Measurements from ENCODE around the gene MUC12. TPM values are rescaled to one million over a fixed set of nuclear protein-coding genes. Genes with fewer than 3 reads are reported as not detected.
"Not testable (repeated sequence)": the region's sequence is repeated elsewhere in the genome, so short reads cannot be mapped to it uniquely, and the experiment has no call there.

Gene MUC12
- total RNA-seq, 1 experiment from 2014 or later: 6.8 TPM

DNA sequence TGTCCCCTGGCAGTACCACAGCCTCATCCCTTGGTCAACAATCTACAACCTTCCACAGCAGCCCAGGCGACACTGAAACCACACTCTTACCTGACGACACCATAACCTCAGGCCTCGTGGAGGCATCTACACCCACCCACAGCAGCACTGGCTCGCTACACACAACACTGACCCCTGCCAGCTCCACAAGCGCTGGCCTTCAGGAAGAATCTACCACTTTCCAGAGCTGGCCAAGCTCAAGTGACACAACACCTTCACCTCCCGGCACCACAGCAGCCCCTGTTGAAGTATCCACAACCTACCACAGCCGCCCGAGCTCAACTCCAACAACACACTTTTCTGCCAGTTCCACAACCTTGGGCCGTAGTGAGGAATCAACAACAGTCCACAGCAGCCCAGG, 30.0 kb downstream of the MUC12 start:
- H3K27ac ChIP-seq (ENCODE audit: low read length); H3K4me1 ChIP-seq (ENCODE audit: control insufficient read depth, insufficient read depth, low read length); H3K36me3 ChIP-seq (ENCODE audit: control insufficient read depth, insufficient read depth, low read length); intact Hi-C loops (cut with micrococcal nuclease; ENCODE audit: unreplicated experiment); CTCF ChIA-PET; POLR2A ChIA-PET; H3K27me3 ChIP-seq (ENCODE audit: control insufficient read depth, insufficient read depth, low read length); H3K4me3 ChIP-seq (ENCODE audit: low read depth in 2 of 2, low read length in 2 of 2); DNase-seq (ENCODE audit: low read depth, low spot score); BruUV-seq (replicated peaks); in situ Hi-C loops (cut with HindIII; ENCODE audit: low pct_unique_long_range_greater_than_20kb, low sequenced_read_pairs); H3K9me3 ChIP-seq (ENCODE audit: control insufficient read depth, insufficient read depth, low read depth, low read length): not testable (repeated sequence)
- peak; percentile 42; the same call in 1 of the 2 replicates for ATAC-seq

DNA sequence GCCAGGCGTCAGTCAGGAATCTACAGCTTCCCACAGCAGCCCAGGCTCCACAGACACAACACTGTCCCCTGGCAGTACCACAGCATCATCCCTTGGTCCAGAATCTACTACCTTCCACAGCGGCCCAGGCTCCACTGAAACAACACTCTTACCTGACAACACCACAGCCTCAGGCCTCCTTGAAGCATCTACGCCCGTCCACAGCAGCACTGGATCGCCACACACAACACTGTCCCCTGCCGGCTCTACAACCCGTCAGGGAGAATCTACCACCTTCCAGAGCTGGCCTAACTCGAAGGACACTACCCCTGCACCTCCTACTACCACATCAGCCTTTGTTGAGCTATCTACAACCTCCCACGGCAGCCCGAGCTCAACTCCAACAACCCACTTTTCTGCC, 30.7 kb downstream of the MUC12 start:
- POLR2A ChIA-PET; BruUV-seq (replicated peaks); in situ Hi-C loops (cut with HindIII; ENCODE audit: low pct_unique_long_range_greater_than_20kb, low sequenced_read_pairs): not testable (repeated sequence)

GRCh38 chr7:101002333-101002732, 33.0 kb downstream of the MUC12 start:
- in situ Hi-C loops (cut with HindIII; ENCODE audit: low pct_unique_long_range_greater_than_20kb, low sequenced_read_pairs); DNase-seq (ENCODE audit: low read depth, low spot score); BruUV-seq (replicated peaks); H3K4me3 ChIP-seq (ENCODE audit: low read depth in 2 of 2, low read length in 2 of 2); H3K4me1 ChIP-seq (ENCODE audit: control insufficient read depth, insufficient read depth, low read length); H3K27ac ChIP-seq (ENCODE audit: low read length); H3K36me3 ChIP-seq (ENCODE audit: control insufficient read depth, insufficient read depth, low read length); intact Hi-C loops (cut with micrococcal nuclease; ENCODE audit: unreplicated experiment); CTCF ChIA-PET; H3K27me3 ChIP-seq (ENCODE audit: control insufficient read depth, insufficient read depth, low read length); POLR2A ChIA-PET; ATAC-seq; H3K9me3 ChIP-seq (ENCODE audit: control insufficient read depth, insufficient read depth, low read depth, low read length): not testable (repeated sequence)

More for the DNA sequence above, 30.7 kb downstream of the MUC12 start:
- H3K9me3 ChIP-seq (ENCODE audit: control insufficient read depth, insufficient read depth, low read depth, low read length); H3K4me3 ChIP-seq (ENCODE audit: low read depth in 2 of 2, low read length in 2 of 2); intact Hi-C loops (cut with micrococcal nuclease; ENCODE audit: unreplicated experiment); DNase-seq (ENCODE audit: low read depth, low spot score); ATAC-seq; H3K4me1 ChIP-seq (ENCODE audit: control insufficient read depth, insufficient read depth, low read length); H3K27me3 ChIP-seq (ENCODE audit: control insufficient read depth, insufficient read depth, low read length); H3K36me3 ChIP-seq (ENCODE audit: control insufficient read depth, insufficient read depth, low read length); H3K27ac ChIP-seq (ENCODE audit: low read length); CTCF ChIA-PET: not testable (repeated sequence)

DNA sequence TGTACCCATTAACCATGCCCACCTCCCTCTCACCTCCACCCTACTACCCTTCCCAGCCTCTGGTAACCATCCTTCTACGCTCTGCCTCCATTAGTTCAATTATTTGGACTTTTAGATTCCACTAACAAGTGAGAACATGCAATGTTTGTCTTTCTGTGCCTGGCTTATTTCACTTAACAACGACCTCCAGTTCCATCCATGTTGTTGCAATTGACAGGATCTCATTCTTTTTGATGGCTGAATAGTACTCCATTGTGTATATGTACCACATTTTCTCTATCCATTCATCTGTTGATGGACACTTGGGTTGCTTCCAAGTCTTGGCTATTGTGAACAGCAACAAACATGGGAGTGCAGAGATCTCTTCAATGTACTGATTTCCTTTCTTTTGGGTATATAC, 38.0 kb downstream of the MUC12 start:
- POLR2A ChIA-PET; BruUV-seq (replicated peaks): not testable (repeated sequence)

DNA sequence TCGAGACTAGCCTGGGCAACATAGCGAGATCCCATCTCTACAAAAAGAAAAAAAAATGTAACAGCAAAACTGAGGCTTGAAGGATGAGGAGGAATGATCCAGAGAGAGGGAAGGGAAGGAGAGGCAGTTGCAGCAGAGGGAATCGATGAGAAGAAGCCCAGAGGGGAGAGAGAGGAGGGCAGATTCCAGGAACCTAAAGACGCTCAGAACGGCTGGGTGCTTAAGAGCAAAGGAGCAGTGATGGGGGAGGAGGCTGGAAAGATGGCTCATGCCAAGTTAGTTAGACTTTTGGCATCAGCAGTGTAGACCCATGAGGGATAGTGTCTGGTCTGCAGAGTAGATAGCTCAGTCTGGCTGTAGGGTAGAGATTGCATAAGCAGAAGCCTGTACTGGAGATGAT, 40.3 kb downstream of the MUC12 start:
- TF ChIP-seq, protein P1, sequence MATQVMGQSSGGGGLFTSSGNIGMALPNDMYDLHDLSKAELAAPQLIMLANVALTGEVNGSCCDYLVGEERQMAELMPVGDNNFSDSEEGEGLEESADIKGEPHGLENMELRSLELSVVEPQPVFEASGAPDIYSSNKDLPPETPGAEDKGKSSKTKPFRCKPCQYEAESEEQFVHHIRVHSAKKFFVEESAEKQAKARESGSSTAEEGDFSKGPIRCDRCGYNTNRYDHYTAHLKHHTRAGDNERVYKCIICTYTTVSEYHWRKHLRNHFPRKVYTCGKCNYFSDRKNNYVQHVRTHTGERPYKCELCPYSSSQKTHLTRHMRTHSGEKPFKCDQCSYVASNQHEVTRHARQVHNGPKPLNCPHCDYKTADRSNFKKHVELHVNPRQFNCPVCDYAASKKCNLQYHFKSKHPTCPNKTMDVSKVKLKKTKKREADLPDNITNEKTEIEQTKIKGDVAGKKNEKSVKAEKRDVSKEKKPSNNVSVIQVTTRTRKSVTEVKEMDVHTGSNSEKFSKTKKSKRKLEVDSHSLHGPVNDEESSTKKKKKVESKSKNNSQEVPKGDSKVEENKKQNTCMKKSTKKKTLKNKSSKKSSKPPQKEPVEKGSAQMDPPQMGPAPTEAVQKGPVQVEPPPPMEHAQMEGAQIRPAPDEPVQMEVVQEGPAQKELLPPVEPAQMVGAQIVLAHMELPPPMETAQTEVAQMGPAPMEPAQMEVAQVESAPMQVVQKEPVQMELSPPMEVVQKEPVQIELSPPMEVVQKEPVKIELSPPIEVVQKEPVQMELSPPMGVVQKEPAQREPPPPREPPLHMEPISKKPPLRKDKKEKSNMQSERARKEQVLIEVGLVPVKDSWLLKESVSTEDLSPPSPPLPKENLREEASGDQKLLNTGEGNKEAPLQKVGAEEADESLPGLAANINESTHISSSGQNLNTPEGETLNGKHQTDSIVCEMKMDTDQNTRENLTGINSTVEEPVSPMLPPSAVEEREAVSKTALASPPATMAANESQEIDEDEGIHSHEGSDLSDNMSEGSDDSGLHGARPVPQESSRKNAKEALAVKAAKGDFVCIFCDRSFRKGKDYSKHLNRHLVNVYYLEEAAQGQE (IDR thresholded peaks at IDR 0.05; ENCODE audit: insufficient read depth in 1 of 2, low read depth in 2 of 2, low read length in 1 of 2): no peak
- TF ChIP-seq, protein P2, sequence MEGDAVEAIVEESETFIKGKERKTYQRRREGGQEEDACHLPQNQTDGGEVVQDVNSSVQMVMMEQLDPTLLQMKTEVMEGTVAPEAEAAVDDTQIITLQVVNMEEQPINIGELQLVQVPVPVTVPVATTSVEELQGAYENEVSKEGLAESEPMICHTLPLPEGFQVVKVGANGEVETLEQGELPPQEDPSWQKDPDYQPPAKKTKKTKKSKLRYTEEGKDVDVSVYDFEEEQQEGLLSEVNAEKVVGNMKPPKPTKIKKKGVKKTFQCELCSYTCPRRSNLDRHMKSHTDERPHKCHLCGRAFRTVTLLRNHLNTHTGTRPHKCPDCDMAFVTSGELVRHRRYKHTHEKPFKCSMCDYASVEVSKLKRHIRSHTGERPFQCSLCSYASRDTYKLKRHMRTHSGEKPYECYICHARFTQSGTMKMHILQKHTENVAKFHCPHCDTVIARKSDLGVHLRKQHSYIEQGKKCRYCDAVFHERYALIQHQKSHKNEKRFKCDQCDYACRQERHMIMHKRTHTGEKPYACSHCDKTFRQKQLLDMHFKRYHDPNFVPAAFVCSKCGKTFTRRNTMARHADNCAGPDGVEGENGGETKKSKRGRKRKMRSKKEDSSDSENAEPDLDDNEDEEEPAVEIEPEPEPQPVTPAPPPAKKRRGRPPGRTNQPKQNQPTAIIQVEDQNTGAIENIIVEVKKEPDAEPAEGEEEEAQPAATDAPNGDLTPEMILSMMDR (IDR thresholded peaks at IDR 0.05): no peak
- TF ChIP-seq POLR2AphosphoS5 (IDR thresholded peaks at IDR 0.05; ENCODE audit: low read depth, low read length): no peak
- TF ChIP-seq SIN3A (IDR thresholded peaks at IDR 0.05; ENCODE audit: borderline replicate concordance, insufficient read depth, low read depth, low read length): no peak
- TF ChIP-seq TCF7L2 (IDR thresholded peaks at IDR 0.05; ENCODE audit: low read depth, low read length): no peak

More for the DNA sequence above, 38.0 kb downstream of the MUC12 start:
- H3K27ac ChIP-seq (ENCODE audit: low read length); DNase-seq (ENCODE audit: low read depth, low spot score); H3K4me3 ChIP-seq (ENCODE audit: low read depth in 2 of 2, low read length in 2 of 2); intact Hi-C loops (cut with micrococcal nuclease; ENCODE audit: unreplicated experiment); H3K9me3 ChIP-seq (ENCODE audit: control insufficient read depth, insufficient read depth, low read depth, low read length); H3K4me1 ChIP-seq (ENCODE audit: control insufficient read depth, insufficient read depth, low read length); CTCF ChIA-PET; ATAC-seq; H3K36me3 ChIP-seq (ENCODE audit: control insufficient read depth, insufficient read depth, low read length); H3K27me3 ChIP-seq (ENCODE audit: control insufficient read depth, insufficient read depth, low read length); in situ Hi-C loops (cut with HindIII; ENCODE audit: low pct_unique_long_range_greater_than_20kb, low sequenced_read_pairs): not testable (repeated sequence)

More for the DNA sequence above, 40.3 kb downstream of the MUC12 start:
- H3K27ac ChIP-seq (ENCODE audit: low read length): no peak overlapping the region
- no TSS peak for BruUV-seq (replicated peaks)
- CTCF ChIA-PET: interaction anchor here (0.6 kb wide), 1 partner anchor 65 kb away, joined by 3 read pairs; no protein-coding TSS in a partner anchor
- DNase-seq (ENCODE audit: low read depth, low spot score): no peak
- no peak for ATAC-seq
- no peaks in the 10 kb centered on the region for H3K36me3 ChIP-seq (ENCODE audit: control insufficient read depth, insufficient read depth, low read length)
- no peaks in the 10 kb centered on the region for H3K9me3 ChIP-seq (ENCODE audit: control insufficient read depth, insufficient read depth, low read depth, low read length)
- in situ Hi-C loops (cut with HindIII; ENCODE audit: low pct_unique_long_range_greater_than_20kb, low sequenced_read_pairs) (no loop called here), intact Hi-C loops (cut with micrococcal nuclease; ENCODE audit: unreplicated experiment) (no loop called here)
- POLR2A ChIA-PET: no interaction called here
- H3K4me1 ChIP-seq (ENCODE audit: control insufficient read depth, insufficient read depth, low read length): no peaks in the 10 kb centered on the region
- no peak overlapping the region for H3K4me3 ChIP-seq (ENCODE audit: low read depth in 2 of 2, low read length in 2 of 2)
- no peaks in the 10 kb centered on the region for H3K27me3 ChIP-seq (ENCODE audit: control insufficient read depth, insufficient read depth, low read length)
